ENCODE measurements around the gene EXOSC1.
"Not testable (repeated sequence)": the region's sequence is repeated elsewhere in the genome, so short reads cannot be mapped to it uniquely, and the experiment has no call there.

EXOSC1 gene

GRCh38 chr10:97445722-97446639, at the start of gene EXOSC1, which contains the start of gene ZDHHC16:
Gene EXOSC1, minus strand, starts transcription at chr10:97446006. Its CDS starts 21 bp downstream, at chr10:97445985.
Gene ZDHHC16, plus strand, starts transcription at chr10:97446175. Its CDS starts 5,501 bp downstream, at chr10:97451676.
- DNase-seq = peak; percentile 97

GRCh38 chr10:97494863-97495506, 49.2 kb upstream of the EXOSC1 start:
- DNase-seq = no peak

GRCh38 chr10:97494151-97494550, 48.3 kb upstream of the EXOSC1 start:
- DNase-seq = no peak

GRCh38 chr10:97490592-97490991, 44.8 kb upstream of the EXOSC1 start:
- no peak for DNase-seq

GRCh38 chr10:97485647-97486281, 40.0 kb upstream of the EXOSC1 start:
- no peak for DNase-seq

GRCh38 chr10:97483921-97484320, 38.1 kb upstream of the EXOSC1 start:
- DNase-seq = no peak

GRCh38 chr10:97483506-97483905, 37.7 kb upstream of the EXOSC1 start:
- no peak for DNase-seq

GRCh38 chr10:97482381-97482780, 36.6 kb upstream of the EXOSC1 start:
- DNase-seq = no peak

- DNase-seq = no peak
These were observed 35.3 kb upstream of the EXOSC1 start for GRCh38 chr10:97481071-97481470.

- no peak for DNase-seq
These were observed 34.1 kb upstream of the EXOSC1 start for GRCh38 chr10:97479939-97480338.

GRCh38 chr10:97479410-97479809, 33.6 kb upstream of the EXOSC1 start:
- DNase-seq = not testable (repeated sequence)

- no peak for DNase-seq
These were observed 30.3 kb upstream of the EXOSC1 start for GRCh38 chr10:97475936-97476594.

GRCh38 chr10:97474918-97475317, 29.1 kb upstream of the EXOSC1 start:
- DNase-seq = no peak

- DNase-seq = peak; percentile 16
These were observed 23.0 kb upstream of the EXOSC1 start for GRCh38 chr10:97468781-97469180.

GRCh38 chr10:97468162-97468561, 22.4 kb upstream of the EXOSC1 start:
- peak; percentile 41 for DNase-seq

GRCh38 chr10:97466755-97467154, 20.9 kb upstream of the EXOSC1 start:
- no peak for DNase-seq

- no peak for DNase-seq
These were observed 20.2 kb upstream of the EXOSC1 start for GRCh38 chr10:97465982-97466381.

- DNase-seq = no peak
These were observed 18.4 kb upstream of the EXOSC1 start for GRCh38 chr10:97464226-97464625.

- DNase-seq = peak; percentile 71
These were observed 17.7 kb upstream of the EXOSC1 start for GRCh38 chr10:97463363-97464132.

- no peak for DNase-seq
These were observed 16.5 kb upstream of the EXOSC1 start for GRCh38 chr10:97462309-97462708.

GRCh38 chr10:97459933-97460332, 14.1 kb upstream of the EXOSC1 start:
- DNase-seq = no peak

GRCh38 chr10:97459111-97459510, 13.3 kb upstream of the EXOSC1 start:
- no peak for DNase-seq

Data from activated effector memory CD4-positive, alpha-beta T cell treated with anti-CD3 and anti-CD28 coated beads, Interleukin-2, amount 50 U/mL, for 16 hours (primary cell).